GM18511 (cell line): ENCODE measurements around the gene PTPMT1.
"Not testable (repeated sequence)": the region's sequence is repeated elsewhere in the genome, so short reads cannot be mapped to it uniquely, and the experiment has no call there.

Experiments
- ATAC-seq: cut with Tn5 transposase; IDR thresholded peaks from one replicate; pipeline ENCODE4 v1.9.1; 2021; ENCODE audit warnings: mild to moderate bottlenecking, moderate library complexity; ENCODE audit not compliant: unreplicated experiment

The PTPMT1 gene

GRCh38 chr11:47545298-47545697 is 20.1 kb upstream of the PTPMT1 start:
- ATAC-seq: no peak

GRCh38 chr11:47546274-47546673 is 19.1 kb upstream of the PTPMT1 start:
- ATAC-seq: not testable (repeated sequence)

GRCh38 chr11:47550288-47551047 is 14.9 kb upstream of the PTPMT1 start:
- ATAC-seq: no peak

DNA sequence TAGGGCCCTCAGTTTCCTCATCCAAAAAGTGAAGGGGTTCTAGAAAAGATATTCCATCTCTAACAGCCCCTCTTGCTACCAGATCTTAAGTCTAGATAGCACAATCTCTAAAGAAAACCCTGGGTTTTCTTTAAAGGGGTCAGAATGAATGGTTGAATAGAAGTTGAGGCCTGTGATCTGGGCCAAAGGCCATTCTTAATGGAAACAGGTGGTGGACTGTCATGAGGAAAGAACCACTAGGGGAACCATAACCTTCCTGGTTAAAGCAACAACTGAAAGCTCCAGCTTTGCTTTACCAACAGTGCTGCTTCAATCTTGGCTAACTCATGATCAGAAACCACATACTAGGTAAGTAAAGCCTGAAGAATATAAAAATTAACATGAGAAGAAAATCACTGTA is 14.3 kb upstream of the PTPMT1 start:
- no peak for ATAC-seq

- ATAC-seq: no peak
Measured at GRCh38 chr11:47552056-47552565, 13.3 kb upstream of the PTPMT1 start.

DNA sequence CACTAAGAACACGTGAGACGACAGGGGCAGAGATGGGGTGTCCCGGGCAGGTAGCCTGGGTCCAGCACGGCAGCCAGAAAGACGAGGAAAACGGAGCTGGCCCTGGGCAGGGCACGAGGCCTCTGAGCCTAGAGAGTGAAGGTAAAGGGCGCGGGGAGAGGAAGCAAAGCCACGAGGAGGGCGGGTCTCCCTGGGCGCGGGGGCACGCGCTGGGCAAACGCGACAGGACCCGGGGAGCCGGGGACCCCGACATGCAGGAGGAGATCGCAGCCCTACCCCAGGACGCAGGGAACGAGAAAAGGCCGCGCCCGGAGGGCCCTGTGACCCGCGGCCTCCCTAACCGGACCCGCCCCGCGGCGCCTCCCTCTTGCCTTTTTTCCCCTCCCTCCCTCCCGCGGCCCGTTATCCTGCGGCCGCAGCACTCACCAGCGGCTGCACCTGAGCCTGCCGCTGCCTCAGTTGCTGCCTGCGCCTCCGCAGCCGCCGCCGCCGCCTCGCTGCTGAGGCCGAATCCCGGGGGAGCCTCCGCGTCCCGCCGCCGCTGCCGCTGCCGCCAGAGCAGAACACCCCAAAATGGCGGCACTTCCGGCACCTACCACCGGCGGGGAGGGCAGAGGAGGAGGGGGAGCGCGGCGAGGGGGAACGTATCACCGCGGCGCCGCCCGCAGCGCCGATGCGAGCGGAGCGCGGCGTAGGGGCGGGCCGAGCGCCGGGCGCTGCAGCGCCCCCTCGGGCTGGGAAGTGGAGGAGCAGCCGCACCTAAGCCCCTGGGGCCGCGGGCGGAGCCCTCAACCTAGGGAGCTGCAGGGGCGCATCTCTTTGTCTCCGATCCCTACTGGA is 12.6 kb upstream of the PTPMT1 start, which contains the start of gene CELF1:
Gene CELF1, minus strand, starts transcription at position 567 of the 840 bp plus-strand sequence. CDS start 53,609 bp downstream, outside the sequence.
- ATAC-seq: peak; percentile 91

DNA sequence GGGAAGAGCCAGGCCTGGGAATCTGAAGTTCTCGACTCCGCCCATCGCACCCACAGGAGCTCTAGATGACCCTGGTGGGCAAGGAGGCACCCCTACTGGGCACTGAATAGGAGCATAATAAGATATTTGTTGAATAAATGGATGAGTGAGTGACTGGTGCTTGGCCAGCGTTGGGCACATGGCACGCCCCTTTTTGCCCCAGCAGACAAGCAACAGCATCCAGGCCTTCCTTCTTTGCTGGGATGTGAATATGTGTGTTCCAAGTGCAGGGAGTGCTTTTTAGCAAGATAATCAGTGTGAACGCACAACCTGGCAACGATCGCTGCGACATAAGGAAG is 12.0 kb upstream of the PTPMT1 start:
- peak; percentile 45 for ATAC-seq

DNA sequence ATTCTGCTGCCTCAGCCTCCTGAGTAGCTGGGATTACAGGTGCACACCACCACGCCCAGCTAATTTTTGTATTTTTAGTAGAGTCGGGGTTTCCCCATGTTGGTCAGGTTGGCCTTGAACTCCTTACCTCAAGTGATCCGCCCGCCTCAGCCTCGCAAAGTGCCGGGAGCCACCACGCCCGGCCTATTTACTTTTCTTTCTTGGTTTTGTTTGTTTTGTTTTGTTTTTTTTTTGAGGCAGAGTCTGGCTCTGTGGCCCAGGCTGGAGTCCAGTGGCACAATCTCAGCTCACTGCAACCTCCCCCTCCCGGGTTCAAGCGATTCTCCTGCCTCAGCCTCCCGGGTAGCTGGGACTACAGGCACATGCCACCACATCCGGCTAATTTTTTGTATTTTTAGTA is 8.4 kb upstream of the PTPMT1 start:
- not testable (repeated sequence) for ATAC-seq

- no peak for ATAC-seq
Measured at GRCh38 chr11:47558695-47559094, 6.7 kb upstream of the PTPMT1 start.

DNA sequence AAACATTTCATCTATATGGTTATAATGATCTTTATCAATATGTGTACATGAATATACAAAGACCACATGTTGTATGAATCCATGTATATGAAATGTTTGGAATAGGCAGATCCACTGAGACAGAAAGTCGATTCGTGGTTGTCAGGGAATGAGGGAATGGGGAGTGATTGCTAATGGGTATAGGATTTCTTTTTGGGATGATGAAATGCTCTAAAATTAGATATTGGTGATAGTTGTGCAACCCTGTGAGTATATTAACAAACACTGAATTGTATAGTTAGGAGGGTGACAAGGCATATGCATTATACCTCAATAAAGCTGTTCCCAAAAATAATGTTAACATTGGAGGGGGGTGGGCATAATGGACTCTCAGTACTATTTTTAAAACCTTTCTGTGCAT is 5.0 kb upstream of the PTPMT1 start:
- no peak for ATAC-seq

GRCh38 chr11:47562393-47562792 is 3.0 kb upstream of the PTPMT1 start:
- not testable (repeated sequence) for ATAC-seq

- not testable (repeated sequence) for ATAC-seq
Measured at GRCh38 chr11:47564366-47564765, 1.0 kb upstream of the PTPMT1 start.

DNA sequence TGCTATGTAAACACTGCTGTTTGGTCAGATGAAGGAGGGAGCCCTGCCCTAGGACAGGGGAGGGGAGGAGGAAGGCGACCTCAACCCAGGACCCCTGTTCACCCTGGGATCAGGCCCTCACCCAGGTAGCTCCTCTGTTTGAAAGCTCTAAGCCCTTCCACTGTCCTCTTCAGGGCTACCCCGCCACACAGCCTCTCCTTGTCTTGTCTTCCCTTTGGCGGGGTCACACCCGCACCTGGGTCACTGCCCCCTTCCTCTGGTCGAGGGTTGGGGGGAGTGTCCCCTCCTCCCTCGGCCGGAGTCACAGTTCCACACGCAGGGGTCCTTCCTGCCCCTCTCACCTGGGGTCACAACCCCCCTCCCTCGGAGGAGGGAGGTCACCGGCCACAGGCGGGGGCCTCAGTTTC is 463 bp upstream of the PTPMT1 start:
- peak; percentile 11 for ATAC-seq

DNA sequence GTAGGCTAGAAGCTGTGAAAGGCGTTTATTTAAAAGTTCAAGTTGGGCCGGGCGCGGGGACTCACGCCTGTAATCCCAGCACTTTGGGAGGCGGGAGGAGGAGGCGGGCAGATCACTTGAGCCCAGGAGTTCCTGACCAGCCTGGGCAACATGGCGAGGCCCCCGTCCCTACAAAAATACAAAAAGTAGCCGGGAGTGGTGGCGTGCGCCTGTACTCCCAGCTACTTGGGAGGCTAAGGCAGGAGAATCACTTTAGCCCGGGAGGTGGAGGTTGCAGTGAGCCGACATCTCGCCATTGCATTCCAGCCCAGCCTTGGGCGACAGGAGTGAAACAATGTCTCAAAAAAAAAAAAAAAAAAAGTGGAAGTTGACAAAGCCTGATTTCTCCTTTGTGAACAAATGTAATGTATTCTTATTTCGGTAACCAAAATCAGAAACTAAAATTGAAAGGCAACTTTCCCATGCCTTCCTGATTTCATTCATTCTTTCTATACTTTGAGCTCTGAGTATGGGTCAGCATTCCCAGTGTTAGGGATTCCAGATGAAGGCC is 825 bp downstream of the PTPMT1 start:
- peak; percentile 15 for ATAC-seq

GRCh38 chr11:47569646-47570045 is 4.2 kb downstream of the PTPMT1 start:
- ATAC-seq: no peak

DNA sequence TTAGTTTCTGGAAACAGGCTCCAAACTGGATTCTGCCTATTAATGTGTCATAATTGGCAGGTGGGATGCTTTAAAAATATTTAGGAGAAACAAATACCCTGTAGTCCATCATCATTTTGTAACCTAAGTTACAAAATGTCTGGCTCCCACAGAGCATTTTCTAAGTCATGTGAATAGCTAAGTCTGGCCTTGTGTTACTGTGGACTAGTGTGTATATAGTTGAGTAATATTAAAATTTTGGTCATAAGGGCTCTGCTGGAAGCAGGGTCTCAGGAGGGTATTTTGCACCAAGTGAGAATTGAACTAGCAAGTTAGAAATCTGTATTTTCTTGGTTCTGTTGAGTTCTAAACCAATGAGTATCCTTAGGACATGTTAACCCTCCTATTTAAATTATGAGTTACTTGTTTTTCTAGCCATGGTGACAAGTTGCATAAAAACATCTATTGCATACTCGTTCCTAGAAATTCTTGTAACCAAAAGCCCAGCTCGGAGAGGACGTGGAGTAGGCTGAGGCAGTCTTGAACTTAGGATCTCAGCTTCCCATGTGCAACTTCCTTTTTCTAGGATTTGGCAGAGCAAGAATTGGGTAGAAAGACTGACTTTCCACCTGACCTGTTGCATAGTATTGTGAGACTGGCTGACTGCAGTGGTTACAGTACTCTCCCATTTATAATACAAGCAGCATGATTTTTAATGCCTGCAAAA is 5.4 kb downstream of the PTPMT1 start:
- no peak for ATAC-seq

DNA sequence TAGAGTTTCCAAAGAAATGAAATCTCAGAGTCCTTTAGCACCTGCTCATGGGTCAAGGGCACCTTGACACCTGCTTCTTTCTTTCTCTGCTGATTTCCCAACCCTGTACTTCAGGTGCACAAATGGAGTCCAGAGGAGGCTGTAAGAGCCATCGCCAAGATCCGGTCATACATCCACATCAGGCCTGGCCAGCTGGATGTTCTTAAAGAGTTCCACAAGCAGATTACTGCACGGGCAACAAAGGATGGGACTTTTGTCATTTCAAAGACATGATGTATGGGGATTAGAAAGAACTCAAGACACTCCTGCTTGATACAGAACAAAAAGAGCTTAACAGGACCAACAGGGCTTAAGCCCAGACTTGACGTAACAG is 5.9 kb downstream of the PTPMT1 start:
- no peak for ATAC-seq

GRCh38 chr11:47571895-47572294 is 6.5 kb downstream of the PTPMT1 start:
- no peak for ATAC-seq

GRCh38 chr11:47572715-47573255 is 7.4 kb downstream of the PTPMT1 start:
- ATAC-seq: no peak

GRCh38 chr11:47573321-47573720 is 7.9 kb downstream of the PTPMT1 start:
- no peak for ATAC-seq
